ENCODE measurements around the gene ZNF800.

Gene ZNF800

DNA sequence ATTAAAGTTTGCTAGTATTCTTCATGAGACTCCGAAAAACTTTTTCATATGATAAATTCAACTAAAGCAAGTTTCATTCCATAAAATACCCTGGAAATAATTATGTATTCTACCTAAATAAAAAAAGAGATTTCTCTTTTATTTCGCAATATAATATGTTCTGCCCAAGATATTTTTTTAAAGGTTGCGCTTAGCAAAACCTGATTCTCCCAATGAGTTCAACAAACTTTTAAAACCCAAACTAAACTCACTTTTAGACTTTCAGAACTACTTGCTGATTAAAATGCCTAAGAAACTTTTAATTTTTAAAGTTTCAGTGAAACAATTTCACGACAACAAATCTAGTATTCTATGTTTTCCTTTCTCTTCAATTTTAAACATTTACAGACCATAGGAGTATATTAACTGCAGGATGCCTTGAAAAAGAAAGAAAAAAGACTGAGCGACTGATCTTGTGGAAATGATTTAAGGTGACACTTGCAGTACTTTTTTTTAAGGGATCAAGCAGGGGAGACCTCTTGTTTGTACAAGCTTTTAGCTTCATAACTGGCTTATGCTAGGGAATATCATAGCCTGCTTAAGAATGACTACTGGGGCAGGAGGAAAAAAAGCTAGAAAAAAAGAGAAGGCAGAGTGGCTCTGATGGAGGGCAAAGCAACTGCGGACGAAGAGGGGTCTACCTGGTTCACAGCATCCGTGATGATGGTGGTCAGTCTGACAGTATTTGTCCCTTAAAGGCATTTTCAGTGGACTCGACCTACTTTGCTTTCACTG lies 1.5 kb downstream of the ZNF800 start:
- TF ChIP-seq, protein P1, sequence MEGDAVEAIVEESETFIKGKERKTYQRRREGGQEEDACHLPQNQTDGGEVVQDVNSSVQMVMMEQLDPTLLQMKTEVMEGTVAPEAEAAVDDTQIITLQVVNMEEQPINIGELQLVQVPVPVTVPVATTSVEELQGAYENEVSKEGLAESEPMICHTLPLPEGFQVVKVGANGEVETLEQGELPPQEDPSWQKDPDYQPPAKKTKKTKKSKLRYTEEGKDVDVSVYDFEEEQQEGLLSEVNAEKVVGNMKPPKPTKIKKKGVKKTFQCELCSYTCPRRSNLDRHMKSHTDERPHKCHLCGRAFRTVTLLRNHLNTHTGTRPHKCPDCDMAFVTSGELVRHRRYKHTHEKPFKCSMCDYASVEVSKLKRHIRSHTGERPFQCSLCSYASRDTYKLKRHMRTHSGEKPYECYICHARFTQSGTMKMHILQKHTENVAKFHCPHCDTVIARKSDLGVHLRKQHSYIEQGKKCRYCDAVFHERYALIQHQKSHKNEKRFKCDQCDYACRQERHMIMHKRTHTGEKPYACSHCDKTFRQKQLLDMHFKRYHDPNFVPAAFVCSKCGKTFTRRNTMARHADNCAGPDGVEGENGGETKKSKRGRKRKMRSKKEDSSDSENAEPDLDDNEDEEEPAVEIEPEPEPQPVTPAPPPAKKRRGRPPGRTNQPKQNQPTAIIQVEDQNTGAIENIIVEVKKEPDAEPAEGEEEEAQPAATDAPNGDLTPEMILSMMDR (IDR thresholded peaks at IDR 0.05; ENCODE audit: low read depth, low read length, missing control alignments) = no peak
- peak overlapping the region; percentile 86 for H3K4me3 ChIP-seq (replicated peaks; ENCODE audit: low read depth, low read length)
- DNase-seq (ENCODE audit: extremely low read depth, low read depth) = no peak

DNA sequence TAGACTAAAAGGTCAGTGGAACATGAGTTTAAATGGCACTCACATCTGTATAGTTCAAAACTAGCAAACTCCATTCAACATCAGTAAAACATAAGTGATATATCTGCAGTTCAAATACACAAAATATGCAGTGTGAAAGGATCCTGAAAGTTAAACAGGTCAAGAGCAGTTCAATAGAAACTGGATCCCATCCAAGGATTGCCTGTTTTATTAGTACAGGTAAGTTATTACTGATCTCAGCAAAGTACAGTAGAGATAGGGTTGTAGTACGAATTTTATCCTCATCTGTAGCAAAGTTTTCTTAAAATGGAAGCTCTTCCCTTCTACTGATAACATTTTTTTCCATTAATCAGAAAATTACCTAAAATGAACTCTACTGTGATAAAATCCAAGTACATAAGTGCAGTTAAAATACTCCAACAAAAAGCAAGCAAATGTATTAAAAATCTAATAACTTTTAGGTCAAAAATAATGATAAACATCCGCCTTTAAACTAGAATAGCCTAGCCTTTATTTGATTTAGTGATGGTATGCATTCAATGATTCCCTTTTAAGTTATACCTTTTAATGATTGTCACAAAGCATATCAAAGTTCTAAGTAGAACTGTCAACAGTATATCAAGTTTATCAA lies 2.2 kb downstream of the ZNF800 start:
- DNase-seq (ENCODE audit: extremely low read depth, low read depth) = no peak
- H3K4me3 ChIP-seq (replicated peaks; ENCODE audit: low read depth, low read length) = peak overlapping the region; percentile 15; the same call in 1 of the 2 replicates
- TF ChIP-seq, protein P1 (IDR thresholded peaks at IDR 0.05; ENCODE audit: low read depth, low read length, missing control alignments) = no peak

DNA sequence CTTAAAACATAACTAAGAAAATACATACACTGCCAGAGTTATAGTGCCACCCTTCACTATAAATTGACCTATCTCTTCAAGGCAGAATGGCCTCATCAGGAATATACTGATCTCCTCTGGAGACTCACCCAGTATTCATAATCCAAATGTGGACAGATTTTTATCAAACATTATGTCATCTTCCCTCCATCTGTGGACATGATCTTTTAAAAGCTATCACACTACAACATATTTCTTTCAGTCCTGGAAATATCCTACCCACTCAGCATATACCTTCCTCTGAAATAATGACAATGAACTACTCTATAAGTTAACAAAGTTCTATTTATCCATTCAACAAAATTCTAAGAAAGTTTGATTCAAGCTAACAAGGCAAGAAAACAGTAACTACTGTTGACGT lies 3.2 kb downstream of the ZNF800 start:
- TF ChIP-seq, protein P1 (IDR thresholded peaks at IDR 0.05; ENCODE audit: low read depth, low read length, missing control alignments) = no peak
- no peak overlapping the region for H3K4me3 ChIP-seq (replicated peaks; ENCODE audit: low read depth, low read length)

DNA sequence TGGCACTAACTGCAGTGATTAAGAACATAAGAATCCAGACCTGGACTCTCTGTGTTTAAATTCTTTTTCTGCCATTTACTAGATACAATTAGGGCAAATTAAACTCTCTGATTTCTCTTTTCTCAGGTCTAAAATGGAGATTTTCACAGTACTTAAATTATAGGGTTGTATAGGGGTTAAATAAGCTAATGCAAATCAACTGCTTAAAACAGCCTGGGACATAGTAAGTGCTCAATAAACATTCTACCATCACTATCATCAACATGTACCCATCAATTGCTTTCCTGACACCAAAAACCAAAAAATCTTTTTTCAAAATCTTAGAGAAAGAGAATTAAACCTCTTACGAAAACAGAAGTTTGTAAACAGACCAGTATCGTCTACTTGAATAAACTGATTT lies 4.5 kb downstream of the ZNF800 start:
- TF ChIP-seq, protein P1 (IDR thresholded peaks at IDR 0.05; ENCODE audit: low read depth, low read length, missing control alignments) = no peak
- no peak for DNase-seq (ENCODE audit: extremely low read depth, low read depth)
- H3K4me3 ChIP-seq (replicated peaks; ENCODE audit: low read depth, low read length) = no peak overlapping the region

More for the DNA sequence above, 3.2 kb downstream of the ZNF800 start:
- DNase-seq (ENCODE audit: extremely low read depth, low read depth) = no peak

DNA sequence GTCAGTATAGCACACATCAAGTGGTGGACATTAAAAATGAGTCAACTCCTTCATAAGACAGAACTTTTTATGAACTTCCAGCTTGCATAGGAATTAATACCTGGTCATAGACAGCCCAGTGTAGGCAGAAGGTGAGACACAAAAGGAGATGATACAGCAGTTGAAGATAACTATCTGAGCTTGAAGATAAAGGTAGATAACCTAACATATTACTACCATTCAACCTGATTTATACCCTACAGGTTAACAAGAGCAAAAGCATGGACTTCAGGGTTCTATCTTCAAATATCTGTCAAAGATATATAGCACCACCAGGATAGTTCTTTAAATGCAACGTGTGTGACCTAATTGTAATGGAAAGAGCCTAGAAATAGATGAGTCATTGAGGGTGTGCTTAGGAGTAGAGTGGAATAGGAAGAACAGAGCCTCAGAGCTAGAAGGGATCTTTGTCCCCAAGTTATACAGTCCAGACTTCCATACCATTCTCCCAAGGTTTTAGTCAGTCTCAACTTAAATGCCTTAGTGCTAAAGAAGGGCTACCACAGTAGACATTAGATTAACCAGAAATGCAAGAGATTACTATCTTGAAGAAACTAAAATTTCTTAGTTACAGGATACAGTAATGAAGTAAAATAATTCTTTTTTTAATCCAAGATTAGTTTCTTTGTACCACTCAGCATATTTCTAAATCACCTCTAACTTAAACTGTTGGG lies 9.2 kb downstream of the ZNF800 start:
- TF ChIP-seq, protein P1 (IDR thresholded peaks at IDR 0.05; ENCODE audit: low read depth, low read length, missing control alignments) = no peak
- no peak for DNase-seq (ENCODE audit: extremely low read depth, low read depth)
- H3K4me3 ChIP-seq (replicated peaks; ENCODE audit: low read depth, low read length) = no peak overlapping the region

DNA sequence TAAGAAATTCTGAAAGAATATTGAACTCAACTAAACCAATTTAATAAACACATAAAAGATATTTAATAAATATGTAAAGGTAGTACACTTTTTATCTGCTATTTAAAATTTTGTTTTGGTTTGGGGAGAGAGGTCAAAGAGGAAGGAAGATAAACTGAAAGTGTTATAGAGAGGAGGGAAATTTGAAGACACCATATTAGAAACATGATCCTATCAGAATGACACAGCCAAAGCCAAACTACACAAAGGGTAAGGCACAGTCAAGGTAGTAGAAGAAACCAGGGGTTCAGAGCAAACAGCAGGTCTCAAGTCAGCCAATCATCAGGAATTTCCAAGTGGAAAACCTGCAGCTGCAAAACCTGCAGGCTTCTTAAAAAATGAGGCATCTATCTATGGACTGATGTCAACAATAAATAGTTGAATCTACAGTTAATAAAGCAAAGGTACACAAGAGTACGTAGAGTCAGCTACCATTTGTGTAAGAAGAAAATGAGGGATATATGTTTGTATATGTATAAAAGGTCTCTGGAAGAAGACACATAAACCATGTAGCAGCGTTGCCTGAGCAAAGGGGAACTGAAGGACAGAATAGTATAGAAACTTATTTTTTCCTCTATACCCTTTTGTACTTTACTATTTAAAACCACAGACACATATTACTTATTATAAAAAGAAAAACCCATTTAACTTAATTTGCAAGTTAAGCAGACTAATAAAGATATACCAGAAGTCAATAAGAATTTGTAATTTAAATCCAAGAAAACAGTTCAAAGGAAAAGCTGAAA lies 10.0 kb downstream of the ZNF800 start:
- DNase-seq (ENCODE audit: extremely low read depth, low read depth) = no peak
- H3K4me3 ChIP-seq (replicated peaks; ENCODE audit: low read depth, low read length) = no peak overlapping the region
- TF ChIP-seq, protein P1 (IDR thresholded peaks at IDR 0.05; ENCODE audit: low read depth, low read length, missing control alignments) = no peak

Measured in HFF-Myc (cell line).